IgD-negative memory B cell (primary cell): ENCODE measurements around the gene KIAA0513. TPM values are rescaled to one million over a fixed set of nuclear protein-coding genes. Genes with fewer than 3 reads are reported as not detected.
"Not testable (repeated sequence)": the region's sequence is repeated elsewhere in the genome, so short reads cannot be mapped to it uniquely, and the experiment has no call there.

Source experiments
- H3K27ac Mint-ChIP-seq, 3 donors: one replicate each; pipeline ENCODE4 v1.8.0; 2020 to 2022; ENCODE audit warnings: mild to moderate bottlenecking in 3 of 3, mixed read lengths in 3 of 3, moderate library complexity in 1 of 3
- H3K27me3 Mint-ChIP-seq: one replicate; pipeline ENCODE4 v1.8.0; 2021; ENCODE audit warnings: mixed read lengths
- H3K36me3 Mint-ChIP-seq: one replicate; pipeline ENCODE4 v1.8.0; 2020; ENCODE audit warnings: mild to moderate bottlenecking, mixed read lengths
- H3K4me1 Mint-ChIP-seq, 3 donors: one replicate each; pipeline ENCODE4 v1.8.0; 2020 to 2022; ENCODE audit warnings: mixed read lengths in 3 of 3, mild to moderate bottlenecking in 1 of 3
- H3K4me3 Mint-ChIP-seq, 4 donors: one replicate each; pipeline ENCODE4 v1.8.0; 2020 to 2022; ENCODE audit warnings: mild to moderate bottlenecking in 4 of 4, mixed read lengths in 4 of 4, moderate library complexity in 3 of 4
- H3K9me3 Mint-ChIP-seq, 3 donors: one replicate each; pipeline ENCODE4 v1.8.0; 2020 to 2021; ENCODE audit warnings: mixed read lengths in 3 of 3, mild to moderate bottlenecking in 1 of 3
- polyA plus RNA-seq: library from polyadenylated mRNA; unstranded; fragments of 300-500 nt; fragmentation: Illumina TruSeq; gene quantifications from one replicate; pipeline ENCODE4 v1.2.3, GENCODE V29; 2021

Gene KIAA0513
- polyA plus RNA-seq, 1 donor from 2014 or later = 1.1 TPM

DNA sequence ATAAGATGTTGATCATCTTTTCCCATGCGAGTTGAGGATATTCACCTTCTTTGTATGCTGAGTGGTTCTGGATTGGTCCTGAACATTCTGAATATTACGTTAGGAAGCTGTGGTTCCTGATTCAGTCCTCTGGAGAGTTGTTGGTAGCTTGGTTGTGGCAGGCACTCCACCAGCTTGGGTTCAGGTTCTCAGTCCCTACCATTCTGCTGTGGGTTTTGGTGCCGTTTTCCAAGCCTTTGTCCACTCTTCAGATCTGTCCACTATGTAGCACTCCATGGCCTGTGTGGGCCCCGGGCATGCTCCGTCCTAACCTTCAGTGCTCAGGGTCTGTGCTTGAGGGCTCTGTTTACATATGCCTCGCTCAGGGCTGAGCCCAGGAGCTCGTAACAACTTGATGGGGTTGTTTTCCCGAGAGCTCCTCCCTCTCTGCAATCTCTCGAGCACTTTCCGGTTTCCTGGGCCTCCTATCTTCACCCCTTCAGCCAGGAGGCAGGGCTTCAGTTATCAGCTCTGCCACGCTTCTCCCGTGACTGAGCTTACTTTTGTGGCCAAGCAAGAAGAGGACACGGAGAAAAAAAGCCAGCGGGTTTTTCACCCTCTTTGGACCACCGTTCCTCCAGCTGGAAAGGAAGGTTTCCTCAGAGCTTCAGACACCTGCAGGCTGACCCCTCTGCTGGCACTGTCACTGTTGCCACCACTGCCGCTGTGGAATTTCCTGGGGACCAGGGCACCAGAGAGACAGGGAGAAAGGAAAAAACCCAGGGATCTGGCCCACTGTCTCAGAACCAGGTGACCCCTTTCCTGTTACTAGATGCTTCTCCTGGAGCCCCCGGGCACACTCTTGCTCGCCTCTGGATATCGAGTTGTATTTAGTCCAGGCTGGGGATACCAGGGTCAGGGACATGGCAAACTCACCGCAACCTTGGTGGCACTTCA, 19.6 kb downstream of the KIAA0513 start:
- Mint-ChIP-seq H3K27me3 (peaks cover 12% of the 10 kb centered on the region), H3K9me3 (no peaks in the 10 kb centered on the region), H3K36me3 (peaks cover 3% of the 10 kb centered on the region), H3K4me1 (no peaks in the 10 kb centered on the region), H3K27ac (no peak overlapping the region), H3K4me3 (no peak overlapping the region)

DNA sequence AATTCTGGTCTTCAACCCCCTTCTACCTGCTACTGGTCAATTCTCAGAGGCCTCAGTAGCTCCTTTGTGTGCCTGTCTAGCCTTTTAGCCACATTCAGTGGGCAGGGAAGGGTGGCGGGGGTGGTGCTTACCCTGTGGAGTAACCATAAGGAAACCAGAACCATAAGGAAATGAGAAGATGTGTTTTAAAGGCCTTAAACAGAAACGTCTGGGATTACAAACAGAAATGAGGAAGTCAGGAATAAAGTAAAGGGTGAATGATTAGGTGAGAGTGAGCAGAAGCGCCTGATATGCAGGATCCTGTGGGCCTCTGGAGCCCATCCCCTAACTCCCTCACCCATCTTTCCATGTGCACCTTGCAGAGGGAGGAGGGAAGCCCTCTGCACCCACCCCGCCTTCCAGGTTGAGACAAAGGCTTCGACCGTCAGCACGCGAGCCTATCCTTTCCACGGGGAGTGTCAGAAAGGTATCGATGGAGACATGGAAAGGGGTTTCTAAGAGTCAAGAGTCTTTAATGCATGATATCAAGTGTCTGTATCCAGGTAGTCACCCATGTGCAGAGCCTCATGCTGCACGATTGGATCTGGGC, 20.4 kb downstream of the KIAA0513 start:
- no peak overlapping the region for H3K4me3 Mint-ChIP-seq
- H3K9me3 Mint-ChIP-seq = no peaks in the 10 kb centered on the region
- no peak overlapping the region for H3K27ac Mint-ChIP-seq
- H3K36me3 Mint-ChIP-seq = peaks cover 3% of the 10 kb centered on the region
- peaks cover 12% of the 10 kb centered on the region for H3K27me3 Mint-ChIP-seq
- no peaks in the 10 kb centered on the region for H3K4me1 Mint-ChIP-seq

DNA sequence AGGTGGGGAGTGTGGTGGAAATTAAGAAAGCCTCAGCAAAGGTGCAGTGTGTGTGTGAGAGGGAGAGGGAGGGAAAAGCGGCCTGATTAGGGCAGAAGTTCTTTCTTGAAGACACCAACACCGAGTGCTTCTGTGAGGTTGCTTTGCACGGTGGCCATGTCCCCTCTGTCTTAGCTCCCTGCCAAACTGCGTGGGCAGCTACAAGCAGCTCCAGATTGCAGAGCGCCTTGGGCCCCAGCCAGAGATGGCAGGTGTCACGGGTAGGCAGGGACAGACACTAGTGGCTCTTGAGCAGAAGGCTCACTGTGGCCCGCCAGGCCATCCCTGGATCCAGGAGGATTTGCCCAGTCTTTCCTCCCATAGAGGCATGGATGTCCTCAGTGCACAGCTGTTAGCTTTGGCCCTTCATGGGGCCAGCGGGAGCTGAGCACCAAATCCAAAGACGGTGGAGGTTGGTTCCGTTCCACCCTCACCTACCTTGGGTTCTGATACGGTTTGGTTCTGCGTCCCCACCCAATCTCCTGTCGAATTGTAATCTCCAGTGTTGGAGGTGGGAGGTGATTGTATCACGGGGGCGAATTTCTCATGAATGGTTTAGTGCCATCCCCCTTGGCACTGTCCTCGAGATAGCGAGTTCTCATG, 21.4 kb downstream of the KIAA0513 start:
- no peak overlapping the region for H3K27ac Mint-ChIP-seq
- H3K4me3 Mint-ChIP-seq = no peak overlapping the region

GRCh38 chr16:85049706-85050305, 22.2 kb downstream of the KIAA0513 start:
- peaks cover 12% of the 10 kb centered on the region for H3K27me3 Mint-ChIP-seq
- H3K9me3 Mint-ChIP-seq = no peaks in the 10 kb centered on the region
- H3K36me3 Mint-ChIP-seq = no peaks in the 10 kb centered on the region
- no peak overlapping the region for H3K27ac Mint-ChIP-seq
- no peaks in the 10 kb centered on the region for H3K4me1 Mint-ChIP-seq
- H3K4me3 Mint-ChIP-seq = peak overlapping the region in 1 of 4 donors; percentile 39

More for the DNA sequence above, 21.4 kb downstream of the KIAA0513 start:
- peaks cover 12% of the 10 kb centered on the region for H3K27me3 Mint-ChIP-seq
- H3K36me3 Mint-ChIP-seq = peaks cover under 1% of the 10 kb centered on the region
- no peaks in the 10 kb centered on the region for H3K9me3 Mint-ChIP-seq
- H3K4me1 Mint-ChIP-seq = no peaks in the 10 kb centered on the region

GRCh38 chr16:85051067-85051581, 23.5 kb downstream of the KIAA0513 start:
- Mint-ChIP-seq H3K27ac (no peak overlapping the region), H3K27me3 (peaks cover 12% of the 10 kb centered on the region), H3K4me3 (no peak overlapping the region), H3K36me3 (no peaks in the 10 kb centered on the region), H3K4me1 (peaks cover 10 to 11% (median 11%) of the 10 kb centered on the region in 3 donors), H3K9me3 (no peaks in the 10 kb centered on the region)

DNA sequence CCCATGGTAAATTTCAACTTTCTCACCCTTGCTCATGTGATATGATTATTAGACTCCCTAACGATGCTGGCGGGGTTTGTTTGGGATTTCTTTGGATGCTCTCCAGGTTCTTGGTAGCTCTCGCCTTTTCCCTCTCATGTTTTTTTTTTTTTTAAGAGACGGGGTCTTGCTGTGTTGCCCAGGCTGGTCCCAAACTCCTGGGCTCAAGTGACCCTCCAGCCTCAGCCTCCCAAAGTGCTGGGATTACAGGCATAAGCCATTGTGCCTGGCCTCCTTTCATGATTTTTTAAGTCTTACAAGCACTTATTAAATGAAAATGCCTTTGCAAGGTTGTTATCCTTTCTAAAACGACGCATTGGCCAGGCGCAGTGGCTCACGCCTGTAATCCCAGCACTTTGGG, 24.1 kb downstream of the KIAA0513 start:
- peaks cover 9% of the 10 kb centered on the region for H3K27me3 Mint-ChIP-seq
- no peak overlapping the region for H3K4me3 Mint-ChIP-seq
- no peaks in the 10 kb centered on the region for H3K36me3 Mint-ChIP-seq
- H3K4me1 Mint-ChIP-seq = peaks cover 14 to 17% (median 16%) of the 10 kb centered on the region in 3 donors
- H3K27ac Mint-ChIP-seq = no peak overlapping the region
- no peaks in the 10 kb centered on the region for H3K9me3 Mint-ChIP-seq

DNA sequence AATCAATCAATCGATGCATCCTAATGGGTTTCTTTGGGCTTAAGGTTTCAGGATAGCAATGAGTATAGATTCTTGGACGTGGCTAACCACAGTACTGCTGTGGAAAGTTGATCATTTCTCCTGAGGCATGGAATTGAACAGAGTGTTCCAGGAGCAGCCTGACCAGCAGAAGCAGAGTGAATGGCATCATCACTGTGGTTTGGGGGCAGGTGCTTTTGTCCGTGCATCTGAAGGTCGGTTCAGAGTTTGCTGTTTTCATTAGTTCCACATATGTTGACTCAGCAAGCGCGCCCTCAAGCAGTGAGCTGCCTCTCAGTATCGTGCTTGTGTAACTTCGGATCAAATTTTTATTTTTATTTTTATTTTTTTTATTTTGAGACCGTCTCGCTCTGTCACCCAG, 24.9 kb downstream of the KIAA0513 start:
- Mint-ChIP-seq H3K36me3 (peaks cover 2% of the 10 kb centered on the region), H3K27me3 (peaks cover 9% of the 10 kb centered on the region), H3K27ac (no peak overlapping the region), H3K9me3 (no peaks in the 10 kb centered on the region), H3K4me1 (peaks cover 19 to 25% (median 25%) of the 10 kb centered on the region in 3 donors), H3K4me3 (no peak overlapping the region)

DNA sequence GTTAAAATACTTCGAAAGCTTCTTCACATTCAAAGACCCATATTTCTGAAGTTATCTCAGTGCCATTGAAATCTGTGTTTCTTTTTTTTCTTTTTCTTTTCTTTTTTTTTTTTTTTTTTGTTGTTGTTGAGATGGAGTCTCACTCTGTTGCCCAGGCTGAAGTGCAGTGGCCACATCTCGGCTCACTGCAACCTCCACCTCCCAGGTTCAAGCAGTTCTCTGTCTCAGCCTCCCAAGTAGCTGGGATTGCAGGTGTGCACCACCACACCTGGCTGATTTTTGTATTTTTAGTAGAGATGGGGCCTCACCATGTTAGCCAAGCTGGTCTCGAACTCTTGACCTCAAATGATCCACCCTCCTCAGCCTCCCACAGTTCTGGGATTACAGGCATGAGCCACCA, 26.7 kb downstream of the KIAA0513 start:
- H3K27ac Mint-ChIP-seq = peak overlapping the region in 1 of 3 donors; percentile 88
- not testable (repeated sequence) for H3K36me3 Mint-ChIP-seq, H3K9me3 Mint-ChIP-seq, H3K27me3 Mint-ChIP-seq
- peak overlapping the region in 1 of 4 donors; percentile 27 for H3K4me3 Mint-ChIP-seq
- peaks cover 25 to 37% (median 32%) of the 10 kb centered on the region in 3 donors for H3K4me1 Mint-ChIP-seq

DNA sequence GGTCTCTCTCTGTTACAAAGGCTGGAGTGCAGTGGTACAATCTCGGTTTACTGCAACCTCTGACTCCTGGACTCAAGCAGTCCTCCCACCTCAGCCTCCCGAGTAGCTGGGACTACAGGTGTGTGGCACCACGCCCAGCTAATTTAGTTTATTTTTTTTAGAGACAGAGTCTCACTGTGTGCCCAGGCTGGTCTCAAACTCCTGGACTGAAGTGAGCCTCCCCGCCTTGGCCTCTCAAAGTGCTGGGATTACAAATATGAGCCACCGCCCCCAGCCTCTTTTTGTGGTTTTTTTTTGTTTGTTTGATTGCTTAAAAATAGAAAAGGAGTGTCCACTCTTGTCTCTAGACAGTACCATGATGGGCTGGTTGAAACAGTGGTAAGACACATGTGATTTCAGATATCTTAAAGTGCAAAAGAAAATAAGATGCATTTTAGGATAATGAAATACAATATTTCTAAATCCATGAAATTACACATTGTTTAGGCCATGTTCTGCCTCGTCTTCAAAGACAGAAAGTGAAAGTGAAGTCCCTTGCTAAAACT, 27.4 kb downstream of the KIAA0513 start:
- peak overlapping the region; percentile 5 to 86 (median 72) for H3K4me3 Mint-ChIP-seq
- peaks cover 25 to 37% (median 32%) of the 10 kb centered on the region in 3 donors for H3K4me1 Mint-ChIP-seq
- H3K27me3 Mint-ChIP-seq = peaks cover 6% of the 10 kb centered on the region
- peak overlapping the region; percentile 1 to 88 (median 87) for H3K27ac Mint-ChIP-seq
- H3K36me3 Mint-ChIP-seq = peaks cover 2% of the 10 kb centered on the region
- no peaks in the 10 kb centered on the region for H3K9me3 Mint-ChIP-seq

- Mint-ChIP-seq H3K4me1 (peaks cover 25 to 37% (median 32%) of the 10 kb centered on the region in 3 donors), H3K9me3 (no peaks in the 10 kb centered on the region), H3K4me3 (peak overlapping the region; percentile 28 to 86 (median 72)), H3K27ac (peak overlapping the region; percentile 1 to 88 (median 87)), H3K27me3 (peaks cover 5% of the 10 kb centered on the region), H3K36me3 (peaks cover 2% of the 10 kb centered on the region)
Observed at GRCh38 chr16:85055493-85056210, 28.1 kb downstream of the KIAA0513 start.

DNA sequence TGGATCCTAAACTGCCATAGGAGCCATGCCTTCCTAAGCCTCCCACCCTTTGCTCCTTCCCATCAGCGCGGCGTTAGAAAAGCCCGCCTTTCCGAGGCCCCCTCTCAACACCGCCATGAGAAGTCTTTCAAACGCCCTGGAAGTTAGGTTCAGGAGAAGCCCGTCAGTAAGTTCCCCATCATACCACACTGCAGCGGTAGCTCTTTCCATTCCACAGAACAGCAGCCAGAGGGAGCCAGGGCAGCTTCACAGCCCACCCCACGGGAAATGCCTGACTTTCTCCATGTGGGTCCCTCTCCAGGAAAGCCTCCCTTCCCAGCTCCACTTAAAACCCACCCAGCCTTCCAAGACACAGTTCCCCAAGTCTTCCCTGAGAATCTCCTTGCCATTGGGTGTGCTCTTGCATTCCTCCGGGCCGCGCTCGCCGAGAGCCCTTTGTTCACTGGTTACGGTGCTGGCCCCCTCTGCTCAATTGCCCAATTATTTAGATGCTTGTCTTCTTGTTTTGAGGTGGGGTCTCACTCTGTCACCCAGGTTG, 28.7 kb downstream of the KIAA0513 start:
- Mint-ChIP-seq H3K27ac (peak overlapping the region in 2 of 3 donors; percentile 87 to 95), H3K9me3 (no peaks in the 10 kb centered on the region), H3K4me1 (peaks cover 25 to 37% (median 33%) of the 10 kb centered on the region in 3 donors), H3K4me3 (peak overlapping the region in 2 of 4 donors; percentile 28 to 86), H3K27me3 (peaks cover 5% of the 10 kb centered on the region), H3K36me3 (peaks cover 2% of the 10 kb centered on the region)

DNA sequence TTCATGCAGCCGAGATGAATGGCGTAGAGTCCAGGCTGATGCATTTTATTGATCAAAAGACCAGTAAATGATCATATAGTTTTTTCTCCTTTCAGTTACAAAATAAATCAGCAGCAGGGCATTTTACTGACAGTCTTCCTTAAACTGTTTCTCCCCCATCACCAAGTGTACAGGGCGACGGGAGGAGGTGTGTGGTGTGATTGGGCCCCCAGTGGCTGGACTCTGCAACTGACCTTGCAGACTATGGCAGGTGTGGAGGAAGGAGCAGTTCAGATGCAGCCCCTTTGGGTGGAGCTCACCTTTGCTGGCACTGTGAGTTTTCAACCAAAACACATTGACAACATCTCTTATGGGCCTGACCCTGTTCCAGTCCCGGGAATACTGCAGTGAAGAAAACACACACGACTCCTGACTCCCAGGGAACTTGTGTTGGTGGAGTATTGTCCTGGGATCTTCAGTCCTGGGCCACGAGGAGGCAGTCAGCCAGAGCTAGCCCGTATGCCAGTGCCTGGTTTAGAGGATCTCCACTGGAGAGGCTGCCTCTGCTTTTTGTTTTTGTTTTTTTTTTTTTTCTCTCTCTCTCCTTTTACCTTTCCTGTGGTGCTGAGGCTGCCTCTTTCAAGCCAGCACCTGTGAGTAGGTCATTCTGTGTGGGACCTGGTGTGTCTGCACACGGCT, 29.8 kb downstream of the KIAA0513 start:
- Mint-ChIP-seq H3K27ac (peak overlapping the region in 2 of 3 donors; percentile 27 to 95), H3K9me3 (no peaks in the 10 kb centered on the region), H3K4me3 (peak overlapping the region in 1 of 4 donors; percentile 69), H3K4me1 (peaks cover 27 to 38% (median 37%) of the 10 kb centered on the region in 3 donors), H3K27me3 (peaks cover 5% of the 10 kb centered on the region), H3K36me3 (peaks cover 2% of the 10 kb centered on the region)

GRCh38 chr16:85057948-85058347, 30.4 kb downstream of the KIAA0513 start:
- peak overlapping the region in 2 of 3 donors; percentile 27 to 29 for H3K27ac Mint-ChIP-seq
- peaks cover 27 to 38% (median 37%) of the 10 kb centered on the region in 3 donors for H3K4me1 Mint-ChIP-seq
- H3K4me3 Mint-ChIP-seq = peak overlapping the region in 1 of 4 donors; percentile 59
- peaks cover 2% of the 10 kb centered on the region for H3K36me3 Mint-ChIP-seq
- no peaks in the 10 kb centered on the region for H3K9me3 Mint-ChIP-seq
- peaks cover 5% of the 10 kb centered on the region for H3K27me3 Mint-ChIP-seq
